Measurements from ENCODE around the gene GPATCH2L.

DNA sequence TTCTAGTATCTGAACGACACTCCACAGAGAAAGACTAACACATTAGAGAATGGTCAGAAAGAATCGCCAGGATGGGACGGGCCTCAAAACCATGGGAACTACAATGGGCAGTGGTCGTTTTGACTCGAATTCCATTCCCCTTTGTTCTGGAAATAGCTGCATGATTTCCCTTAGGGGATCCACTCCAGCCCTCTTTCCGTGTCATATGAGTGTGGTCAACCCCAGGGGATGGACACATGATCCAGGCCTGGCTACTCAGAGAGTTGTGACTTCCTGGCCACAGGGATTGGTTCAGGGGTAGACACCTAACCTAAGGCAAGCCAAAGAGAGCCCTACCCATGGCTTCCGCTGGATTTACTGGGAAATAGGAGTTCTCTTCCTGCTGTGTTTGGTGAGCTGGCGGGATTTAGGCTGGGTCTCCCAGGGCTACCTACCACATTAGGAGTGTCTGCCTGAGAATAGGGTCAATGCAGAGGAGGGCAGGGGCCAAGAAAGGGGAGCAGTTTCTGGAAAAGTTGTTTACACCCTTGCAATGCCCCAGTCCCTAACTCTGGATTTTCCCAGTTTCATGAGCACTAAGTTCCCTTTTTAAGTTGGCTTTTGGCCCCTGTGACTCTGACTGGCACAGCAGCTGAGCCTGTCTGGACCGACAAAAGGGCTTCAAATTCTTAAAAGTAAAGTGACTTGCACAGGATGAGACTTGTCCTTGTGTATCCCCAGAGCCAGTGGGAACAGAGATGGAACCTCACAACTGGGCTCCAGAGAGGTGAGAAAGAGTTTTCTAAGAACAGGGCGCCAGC lies 28.1 kb upstream of the GPATCH2L start:
- TF ChIP-seq, protein P1, sequence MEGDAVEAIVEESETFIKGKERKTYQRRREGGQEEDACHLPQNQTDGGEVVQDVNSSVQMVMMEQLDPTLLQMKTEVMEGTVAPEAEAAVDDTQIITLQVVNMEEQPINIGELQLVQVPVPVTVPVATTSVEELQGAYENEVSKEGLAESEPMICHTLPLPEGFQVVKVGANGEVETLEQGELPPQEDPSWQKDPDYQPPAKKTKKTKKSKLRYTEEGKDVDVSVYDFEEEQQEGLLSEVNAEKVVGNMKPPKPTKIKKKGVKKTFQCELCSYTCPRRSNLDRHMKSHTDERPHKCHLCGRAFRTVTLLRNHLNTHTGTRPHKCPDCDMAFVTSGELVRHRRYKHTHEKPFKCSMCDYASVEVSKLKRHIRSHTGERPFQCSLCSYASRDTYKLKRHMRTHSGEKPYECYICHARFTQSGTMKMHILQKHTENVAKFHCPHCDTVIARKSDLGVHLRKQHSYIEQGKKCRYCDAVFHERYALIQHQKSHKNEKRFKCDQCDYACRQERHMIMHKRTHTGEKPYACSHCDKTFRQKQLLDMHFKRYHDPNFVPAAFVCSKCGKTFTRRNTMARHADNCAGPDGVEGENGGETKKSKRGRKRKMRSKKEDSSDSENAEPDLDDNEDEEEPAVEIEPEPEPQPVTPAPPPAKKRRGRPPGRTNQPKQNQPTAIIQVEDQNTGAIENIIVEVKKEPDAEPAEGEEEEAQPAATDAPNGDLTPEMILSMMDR (optimal IDR thresholded peaks at IDR 0.05 in 1 of 3, IDR thresholded peaks at IDR 0.05 in 1 of 3, conservative IDR thresholded peaks at IDR 0.05 in 1 of 3; ENCODE audit: extremely low read depth in 1 of 3, insufficient read depth in 2 of 3, low read length in 3 of 3): no peak
- no peak for TF ChIP-seq EZH2 (IDR thresholded peaks at IDR 0.05; ENCODE audit: low read length)
